GM21619 (cell line): Measurements from ENCODE around the gene EEF1G.
"Not testable (repeated sequence)": the region's sequence is repeated elsewhere in the genome, so short reads cannot be mapped to it uniquely, and the experiment has no call there.

Source experiments
- ATAC-seq: cut with Tn5 transposase; IDR thresholded peaks from one replicate; pipeline ENCODE4 v1.9.1; 2021; ENCODE audit not compliant: unreplicated experiment

The EEF1G gene

DNA sequence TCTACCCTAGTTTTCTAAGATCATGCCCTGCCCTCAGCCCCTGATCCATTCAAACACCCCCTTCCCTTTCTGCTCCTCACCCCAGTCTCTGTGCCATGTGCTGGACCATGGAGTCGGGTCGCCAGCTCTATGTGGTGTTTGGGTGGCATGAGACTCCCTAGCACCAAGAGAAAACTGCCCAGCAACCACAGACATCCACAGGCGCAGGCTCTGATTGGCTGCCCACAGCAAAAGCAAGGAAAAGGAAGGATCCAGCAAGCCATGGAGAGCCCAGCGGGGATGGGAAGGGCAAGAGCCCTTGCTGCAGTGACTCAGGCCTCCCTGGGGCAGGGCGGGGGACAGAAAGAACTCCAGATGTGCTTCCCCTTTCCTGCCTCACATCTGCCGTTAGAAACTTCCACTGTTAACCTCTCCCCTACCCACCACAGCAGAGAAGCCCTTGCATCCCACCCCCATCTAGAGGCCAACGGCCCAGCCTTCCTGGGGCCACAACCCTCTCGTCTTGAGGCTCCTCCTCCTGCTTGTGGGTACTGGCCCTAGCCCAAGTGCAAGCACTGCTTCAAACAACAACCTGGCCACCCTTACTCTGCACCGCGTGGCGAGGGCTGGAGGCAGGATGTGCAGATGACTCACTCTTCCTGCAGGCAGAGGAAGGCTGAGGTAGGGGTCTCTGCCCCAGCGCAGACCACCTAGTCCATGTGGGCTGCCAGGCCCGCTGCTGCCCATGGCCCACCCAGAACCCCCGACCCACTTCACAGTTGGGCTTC, 17.4 kb downstream of the EEF1G start:
- ATAC-seq = peak; percentile 32

DNA sequence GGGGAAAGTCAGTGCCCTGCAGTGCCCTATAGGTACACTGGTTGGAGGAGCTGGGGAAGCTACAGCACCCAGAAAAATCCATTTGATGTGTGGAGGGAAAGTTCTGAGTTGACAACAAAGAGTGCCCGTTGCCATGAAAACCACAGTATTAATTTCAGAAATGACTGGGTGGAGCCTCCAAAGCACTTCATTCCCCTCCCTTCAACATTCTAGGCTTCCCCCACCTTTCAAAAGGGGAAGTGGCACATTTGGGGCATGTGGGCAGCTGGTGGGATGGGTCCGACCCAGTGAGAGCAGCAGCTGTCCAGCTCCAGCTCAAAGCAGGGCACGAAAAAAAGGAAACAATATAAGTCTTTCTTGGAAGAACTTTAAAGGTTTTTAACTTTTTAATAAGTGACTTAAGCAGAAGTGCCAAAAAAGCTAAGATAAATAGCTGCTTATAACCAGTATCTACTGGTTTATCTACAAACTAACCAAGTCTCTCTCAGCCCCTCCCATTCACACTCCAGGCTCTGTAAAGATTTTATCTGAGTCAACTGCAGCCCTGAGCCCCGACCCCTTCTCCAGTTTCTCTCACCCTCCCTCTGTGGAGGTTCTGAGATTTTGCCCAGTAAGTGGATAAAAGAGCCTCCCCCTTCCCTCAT, 18.1 kb downstream of the EEF1G start:
- ATAC-seq = peak; percentile 23

DNA sequence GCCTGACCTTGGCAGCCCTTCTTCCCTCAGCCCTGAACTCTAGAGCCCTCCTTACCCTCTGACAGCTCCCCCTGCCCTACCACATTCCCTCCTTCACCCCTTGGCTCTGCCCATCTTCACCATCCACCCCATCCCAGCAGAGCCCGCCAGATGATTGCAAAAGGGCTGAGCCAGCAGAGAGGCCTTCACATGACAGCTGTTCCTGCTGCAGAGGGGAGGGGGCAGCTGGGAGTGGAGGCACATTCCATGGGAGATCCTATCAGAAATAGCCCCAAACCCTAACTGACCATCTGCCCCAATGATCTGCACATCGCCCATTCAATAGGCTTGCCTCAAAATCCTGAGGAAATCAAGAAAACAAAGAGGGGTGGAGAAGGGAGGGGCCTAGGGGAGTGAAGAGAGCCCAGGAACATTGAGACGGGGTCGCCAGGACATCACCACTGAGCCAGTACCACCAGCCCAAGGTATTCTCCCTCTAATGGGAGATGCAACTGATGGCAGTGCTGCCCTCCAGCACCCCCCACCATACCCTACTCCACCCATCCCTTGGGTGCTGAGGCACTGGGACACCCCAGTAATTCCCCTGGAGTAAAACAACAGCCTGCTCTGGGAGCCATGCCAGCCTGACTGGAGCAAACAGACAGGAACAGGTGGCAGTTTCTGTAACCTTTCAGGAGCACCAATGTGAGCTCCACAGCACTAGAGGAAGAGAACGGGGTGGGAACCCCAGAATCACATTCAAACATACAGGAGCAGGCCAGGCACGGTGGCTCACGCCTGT, 19.1 kb downstream of the EEF1G start:
- ATAC-seq = no peak

DNA sequence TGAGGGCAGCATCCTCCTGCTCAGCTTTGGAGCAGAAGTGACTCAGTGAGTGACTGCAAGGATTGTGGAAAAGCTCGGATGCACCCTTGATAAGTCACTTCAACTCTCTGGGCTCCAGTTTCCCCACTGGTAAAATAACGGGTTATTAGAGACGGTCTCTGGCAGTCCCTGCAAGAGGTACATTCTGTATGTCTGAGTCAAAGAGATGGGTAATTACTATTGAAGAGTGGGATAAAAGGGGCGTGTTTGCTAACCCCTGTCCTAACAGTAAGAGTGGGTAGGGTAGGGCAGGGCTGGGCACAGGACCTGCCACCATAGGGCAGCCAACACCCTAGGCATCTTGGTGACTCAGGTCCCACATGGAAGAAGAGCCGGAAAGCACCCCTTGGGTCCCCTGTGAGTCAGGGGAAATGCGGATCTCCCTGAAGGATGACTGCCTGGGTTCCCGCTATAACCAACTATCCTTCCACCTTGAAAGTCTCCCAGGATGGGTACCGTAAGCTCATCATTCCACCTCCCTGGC, 19.8 kb downstream of the EEF1G start:
- ATAC-seq = no peak

DNA sequence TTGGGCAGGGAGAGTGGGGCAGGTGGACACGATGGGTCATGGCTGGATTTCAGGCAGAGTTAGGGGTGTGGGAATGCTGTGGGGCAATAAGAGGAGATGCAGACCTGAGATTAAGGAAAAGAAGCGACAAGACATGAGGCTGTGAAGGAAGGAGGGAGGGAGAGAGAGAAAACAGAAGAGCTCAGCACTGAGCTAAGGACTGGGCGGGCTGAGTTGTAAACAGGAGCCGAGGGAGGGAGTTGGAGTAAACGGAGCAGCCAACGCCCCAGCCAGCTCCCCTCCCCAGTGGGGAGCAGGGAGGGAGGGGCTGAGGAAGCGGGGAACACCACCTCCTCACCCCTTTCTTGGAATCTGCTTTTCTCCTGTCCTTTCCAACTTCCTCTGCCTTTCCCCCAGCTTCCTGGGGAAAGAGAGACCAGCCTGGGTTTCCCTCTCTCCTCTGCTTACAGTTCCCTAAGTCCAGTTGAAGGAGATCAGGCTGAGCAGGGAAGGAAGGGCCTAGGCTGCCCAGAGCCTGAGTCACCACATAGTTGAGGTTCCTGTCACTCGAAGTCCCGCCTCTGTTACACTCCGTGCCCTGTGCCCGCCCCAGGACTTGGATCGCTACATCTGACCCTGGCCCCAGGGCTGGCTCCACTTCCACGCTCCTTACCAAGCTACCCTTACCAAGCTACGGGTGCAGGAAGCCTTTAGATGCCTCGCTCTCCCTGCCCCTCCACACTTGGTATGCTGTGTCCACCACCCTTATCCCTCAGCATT, 20.4 kb downstream of the EEF1G start:
- ATAC-seq = no peak

GRCh38 chr11:62552485-62553079, 21.1 kb downstream of the EEF1G start:
- ATAC-seq = no peak

DNA sequence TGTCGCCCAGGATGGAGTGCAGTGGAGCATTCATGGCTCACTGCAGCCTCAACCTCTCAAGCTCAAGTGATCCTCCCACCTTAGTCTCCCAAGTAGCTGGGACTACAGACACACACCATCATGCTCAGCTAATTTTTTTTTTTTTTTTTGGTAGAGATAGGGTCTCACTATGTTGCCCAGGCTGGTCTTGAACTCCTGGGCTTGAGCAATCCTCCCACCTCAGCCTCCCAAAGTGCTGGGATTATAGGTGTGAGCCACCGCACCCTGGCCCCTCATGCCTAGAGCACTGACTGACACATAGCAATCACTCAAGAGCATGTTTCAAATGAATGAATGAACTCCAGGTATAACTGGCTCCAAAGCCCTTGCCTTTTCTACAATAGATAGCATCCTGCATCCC, 23.2 kb downstream of the EEF1G start:
- ATAC-seq = not testable (repeated sequence)

DNA sequence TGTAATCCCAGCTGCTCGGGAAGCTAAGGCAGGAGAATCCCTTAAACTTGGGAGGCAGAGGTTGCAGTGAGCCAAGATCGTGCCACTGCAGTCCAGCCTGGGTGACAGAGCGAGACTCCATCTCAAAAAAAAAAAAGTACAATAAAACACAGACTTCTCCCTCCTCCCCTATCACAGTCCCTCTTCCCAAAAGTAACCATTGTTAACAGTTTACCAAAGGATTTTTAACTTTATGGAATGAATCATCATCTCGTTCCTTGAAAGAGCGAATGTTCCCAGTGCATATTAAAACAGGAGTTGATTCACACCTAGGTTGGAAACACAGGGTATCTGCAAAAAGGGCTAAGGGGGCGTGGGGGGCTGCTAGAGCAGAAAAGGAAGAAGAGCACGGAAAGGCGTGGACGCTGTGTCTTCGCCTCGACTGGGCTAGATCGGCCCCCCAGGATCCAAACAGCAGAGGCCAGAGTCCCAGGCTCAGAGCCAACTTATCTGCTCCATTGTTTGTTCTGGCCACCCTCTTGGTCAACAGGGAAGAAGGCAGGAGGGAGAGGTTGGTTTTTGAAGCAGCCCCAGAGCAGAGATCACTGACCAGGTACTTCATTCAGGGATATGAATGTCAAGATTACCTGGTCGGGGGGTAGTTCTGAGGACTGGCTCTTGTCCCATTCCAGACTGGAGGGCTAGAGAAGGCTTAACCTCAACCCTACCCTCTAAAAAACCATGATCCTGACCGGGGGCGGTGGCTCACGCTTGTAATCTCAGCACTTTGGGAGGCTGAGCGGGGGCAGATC, 25.0 kb downstream of the EEF1G start:
- no peak for ATAC-seq

GRCh38 chr11:62547691-62548281, 25.9 kb downstream of the EEF1G start:
- no peak for ATAC-seq

- ATAC-seq = no peak
Observed at GRCh38 chr11:62546929-62547625, 26.6 kb downstream of the EEF1G start.

GRCh38 chr11:62546244-62546928, 27.3 kb downstream of the EEF1G start, which contains the start of gene AHNAK:
Gene AHNAK (minus strand): TSS chr11:62546806. CDS start chr11:62536098, 10,708 bp downstream.
- no peak for ATAC-seq

DNA sequence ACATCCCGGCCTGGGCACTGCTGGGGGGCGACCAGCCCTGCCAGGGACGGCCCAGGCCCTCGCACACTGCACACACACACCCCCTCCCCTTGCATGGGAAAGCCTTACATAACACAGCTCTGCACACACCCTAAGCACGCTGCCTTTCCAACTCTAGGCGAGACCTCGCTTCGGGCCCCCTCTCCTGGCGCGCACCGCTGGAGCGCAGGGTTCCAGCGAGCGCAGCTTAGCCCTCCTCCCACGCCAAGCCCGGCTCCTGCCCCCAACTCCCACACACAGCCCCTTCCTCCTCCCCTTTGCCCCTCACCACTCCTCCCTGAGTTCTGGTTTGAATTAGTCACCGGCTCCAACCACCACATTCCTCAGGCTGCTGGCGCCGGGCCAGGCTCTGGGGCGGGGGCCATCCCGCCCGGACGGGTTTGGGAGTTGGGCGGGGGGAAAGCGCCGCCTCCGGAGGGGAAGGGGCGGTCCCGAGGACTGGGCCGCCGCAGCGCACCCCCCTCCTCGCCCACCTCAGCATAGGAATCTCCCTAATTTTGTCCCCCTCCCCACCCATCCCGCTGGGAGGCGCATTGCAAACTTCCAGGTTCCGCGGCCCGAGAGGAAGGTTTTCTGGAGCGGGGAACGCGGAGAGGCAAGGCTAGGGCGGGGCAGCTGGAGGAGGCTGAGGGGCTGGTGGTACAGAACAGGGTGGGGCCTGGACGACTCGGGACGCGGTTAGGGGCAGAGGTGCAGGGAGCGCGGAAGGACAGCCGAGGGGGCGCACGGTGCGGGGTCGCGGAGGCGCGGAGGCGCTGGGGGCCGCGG, 28.1 kb downstream of the EEF1G start:
- no peak for ATAC-seq

DNA sequence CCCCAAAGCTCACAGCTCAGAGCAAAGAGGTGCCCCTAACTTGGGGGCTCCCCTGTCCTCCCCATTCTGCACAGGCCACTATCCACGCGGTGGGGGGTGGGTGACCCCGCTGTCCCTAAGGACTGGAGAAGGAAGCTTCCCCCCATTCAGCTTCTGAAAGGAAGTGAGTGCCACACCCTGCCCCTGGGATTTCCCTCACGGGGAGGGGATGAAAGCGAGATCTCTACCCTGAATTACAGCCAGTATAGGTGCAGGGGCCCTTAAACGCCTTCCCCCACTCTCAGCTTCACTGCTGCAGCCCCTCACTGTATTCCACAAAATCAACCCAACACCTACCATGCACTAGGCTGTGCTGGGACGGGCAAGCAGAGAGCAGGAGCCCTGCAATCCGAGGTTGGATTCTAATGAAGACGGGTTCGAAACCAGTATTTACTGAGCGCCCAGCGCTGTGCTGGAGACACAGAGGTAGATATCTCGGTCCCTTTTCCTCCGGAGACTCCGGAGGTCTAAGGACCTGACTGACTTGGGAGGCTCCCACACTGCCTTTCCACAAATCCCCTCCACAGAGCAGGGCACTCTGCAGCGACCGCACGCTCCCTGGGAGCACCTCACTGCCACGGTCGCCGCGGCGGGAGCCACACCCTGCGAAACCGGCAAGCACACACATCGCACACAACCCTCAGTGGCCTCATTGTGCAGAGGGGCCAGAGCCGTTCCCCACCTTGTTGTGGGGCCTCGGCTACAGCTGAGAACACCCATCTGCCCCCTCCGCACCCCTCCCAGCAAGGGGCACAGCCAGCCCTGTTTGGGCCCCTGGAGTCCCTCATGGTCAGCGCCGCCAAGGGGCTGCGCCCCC, 28.9 kb downstream of the EEF1G start:
- no peak for ATAC-seq

DNA sequence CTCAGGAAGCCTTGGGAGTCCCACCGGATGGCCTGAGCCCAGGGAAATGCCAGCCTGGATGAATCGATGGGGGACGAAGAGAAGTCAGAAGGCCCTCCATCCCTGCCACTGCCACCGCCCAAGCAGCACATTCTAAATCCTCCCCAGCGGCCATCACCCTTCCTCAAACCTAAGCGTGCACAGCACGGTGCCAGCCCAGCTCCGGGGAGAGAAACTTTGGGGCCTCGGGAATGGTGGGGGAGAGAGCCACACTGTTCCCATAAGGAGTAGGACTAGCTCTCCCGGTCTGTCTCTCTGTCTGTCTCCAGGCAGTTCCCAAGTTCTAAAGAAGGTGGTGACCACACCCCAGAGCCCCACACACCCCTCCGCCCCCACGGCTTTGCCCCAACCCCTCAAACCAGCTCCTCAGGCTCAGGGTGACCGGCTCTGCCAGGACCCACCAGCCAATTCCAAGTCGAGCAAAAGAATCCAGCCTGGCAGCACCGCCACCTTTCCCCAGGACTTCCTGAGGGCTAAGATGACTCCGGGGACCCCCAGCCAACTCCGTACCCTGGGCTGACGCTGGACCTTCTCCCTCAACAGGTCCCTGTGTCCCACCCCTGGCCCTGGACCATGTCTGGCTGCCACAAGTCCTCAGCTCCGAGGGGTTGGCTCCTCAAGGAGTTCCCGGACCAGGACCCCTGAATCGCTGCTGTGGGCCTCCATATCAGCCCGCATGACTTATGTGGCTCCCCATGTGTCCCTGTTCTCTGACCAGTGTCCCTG, 29.8 kb downstream of the EEF1G start:
- no peak for ATAC-seq

DNA sequence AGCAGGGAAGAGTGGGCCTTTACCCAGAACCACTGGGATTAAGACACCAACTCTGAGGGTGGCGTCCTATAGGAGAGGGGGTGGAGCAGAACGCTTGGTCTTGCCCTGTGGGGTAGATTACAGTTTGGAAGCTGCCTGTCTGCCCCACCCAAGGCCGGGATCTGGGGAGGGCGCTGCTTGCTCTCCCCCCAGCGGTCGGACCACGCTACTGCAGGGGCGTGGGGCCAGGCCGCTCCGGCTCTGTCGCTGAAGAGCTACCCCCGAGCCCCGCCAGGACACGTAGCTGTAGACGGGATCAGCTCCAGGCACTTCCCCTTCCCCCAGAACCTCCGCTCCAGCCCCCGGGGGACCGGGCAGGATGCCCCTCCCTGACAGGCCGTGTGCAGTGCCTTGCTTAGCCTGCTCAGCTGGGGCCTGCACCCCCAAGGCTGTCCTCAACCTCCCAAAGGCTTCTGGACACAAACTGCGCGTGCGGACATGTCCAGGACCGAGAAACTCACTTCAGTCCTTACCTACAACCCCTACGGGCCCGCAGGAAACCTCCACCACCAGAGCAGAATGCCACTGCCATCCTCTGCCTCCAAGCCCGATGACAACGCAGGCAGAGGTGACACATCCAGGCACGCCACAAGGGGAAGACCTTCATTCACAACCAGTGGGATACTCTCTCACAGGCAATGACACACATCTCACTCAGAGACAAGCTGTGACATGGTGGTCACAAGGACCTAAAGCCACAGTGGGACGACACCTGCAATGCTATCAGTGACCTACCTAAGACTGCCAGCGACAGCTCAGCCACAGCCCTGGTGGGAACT, 30.7 kb downstream of the EEF1G start:
- ATAC-seq = no peak
